Uterus (tissue), 2 donors: ENCODE results near the gene HIPK2.

Source experiments
- CTCF ChIP-seq, 4 experiments: fragments of 200-600 bp in 2 of 4; fragments of 450-650 bp in 2 of 4; sonication (generic) in 2 of 4; IDR thresholded peaks; one replicate each; pipeline ENCODE4 v1.5.1; 2016 to 2019; ENCODE audit warnings: antibody characterized with exemption in 4 of 4, mild to moderate bottlenecking in 2 of 4, moderate library complexity in 1 of 4
- POLR2A ChIP-seq, 2 donors: fragments of 450-650 bp; IDR thresholded peaks; one replicate each; pipeline ENCODE4 v1.6.1; 2016; ENCODE audit warnings: antibody characterized with exemption in 2 of 2, mild to moderate bottlenecking in 1 of 2, moderate library complexity in 1 of 2

DNA sequence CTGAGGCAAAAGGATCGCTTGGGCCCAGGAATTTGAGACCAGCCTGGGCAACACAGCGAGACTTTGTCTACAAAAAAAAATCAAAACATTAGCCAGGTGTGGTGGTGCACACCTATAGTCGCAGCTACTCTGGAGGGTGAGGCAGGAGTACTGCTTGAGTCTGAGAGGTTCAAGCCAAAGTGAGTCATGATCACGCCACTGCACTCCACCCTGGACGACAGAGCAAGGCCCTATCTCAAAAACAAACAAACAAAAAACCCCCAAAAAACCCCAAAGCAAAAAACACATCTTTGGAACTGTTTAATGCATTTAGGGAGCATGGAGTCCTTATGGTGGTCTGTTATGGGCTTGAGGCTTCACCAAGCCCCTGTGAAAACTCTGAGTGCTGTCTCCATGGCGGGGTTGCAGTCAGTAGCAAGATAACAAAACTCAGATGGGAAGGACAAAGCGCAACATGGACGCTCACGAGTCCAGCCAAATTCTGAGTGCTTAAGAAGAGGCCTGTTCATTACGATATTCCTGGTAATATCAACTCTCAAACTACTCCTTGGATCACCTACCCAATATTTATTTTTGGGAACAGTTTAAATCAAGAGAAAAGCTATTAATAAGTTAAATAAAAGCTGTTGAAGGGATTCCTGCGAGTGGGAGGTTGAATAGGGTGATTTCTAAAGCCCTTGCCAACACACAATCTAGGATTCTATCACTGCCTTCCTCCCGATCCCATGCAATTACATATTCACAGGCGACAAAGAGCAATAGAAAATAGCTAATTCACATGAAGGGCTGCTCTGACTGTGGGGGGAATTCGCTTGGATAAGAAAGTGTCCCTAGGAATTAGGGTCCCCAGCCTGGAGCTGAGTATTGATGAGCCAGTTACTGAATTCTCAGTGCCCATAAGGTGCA lies 123.3 kb downstream of the HIPK2 start:
- TF ChIP-seq CTCF (IDR thresholded peaks at IDR 0.05) (no peak), POLR2A (IDR thresholded peaks at IDR 0.05) (no peak)
